AG10803 (cell line): ENCODE measurements around the gene ABHD2.

ENCODE experiments used
- DNase-seq: peaks from one replicate; pipeline ENCODE4 v3.0.0; 2010; ENCODE audit warnings: low read depth
- H3K4me3 ChIP-seq: 2 replicates; pipeline ENCODE4 v1.5.1; 2011; ENCODE audit warnings: mild to moderate bottlenecking, low read length, control low read depth
- TF ChIP-seq, protein P1 (sequence below): conservative IDR thresholded peaks from 2 replicates; pipeline ENCODE4 v1.5.1; 2011; ENCODE audit warnings: mild to moderate bottlenecking, low read length, control low read depth, inconsistent platforms

Gene ABHD2

DNA sequence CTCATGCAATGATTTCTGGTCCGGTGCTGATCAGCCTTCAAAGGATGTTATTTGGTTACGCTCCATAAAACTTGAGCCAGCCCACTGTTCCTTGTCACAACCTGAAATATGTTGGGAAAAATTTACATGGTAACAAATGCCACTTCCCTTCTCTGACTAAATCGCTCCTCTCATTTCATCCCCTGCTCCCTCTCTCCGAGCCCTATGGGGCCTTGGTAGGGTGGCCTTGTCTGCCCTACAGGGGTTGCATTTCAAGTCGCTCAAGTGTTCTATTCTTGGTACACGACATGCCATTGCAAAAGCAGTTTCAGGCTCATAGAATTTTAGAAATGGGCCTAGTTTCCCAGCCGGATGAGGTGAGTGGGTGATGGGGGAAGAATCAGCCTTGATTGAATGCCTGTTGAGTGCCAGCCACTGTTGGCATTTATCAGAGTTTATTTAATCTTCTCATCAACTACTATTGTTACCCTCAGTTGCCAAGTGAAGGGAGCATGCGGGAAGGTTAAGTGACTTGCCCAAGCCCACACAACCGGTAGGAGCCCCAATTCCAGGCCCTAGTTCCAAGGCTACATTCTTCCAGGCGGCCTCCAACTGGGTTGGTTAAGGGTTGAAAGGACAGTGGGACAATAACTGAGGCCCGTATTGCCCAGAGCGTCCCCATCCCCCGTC lies 961 bp upstream of the ABHD2 start:
- peak overlapping the region; percentile 43 for H3K4me3 ChIP-seq
- DNase-seq, result no peak
- TF ChIP-seq, protein P1, sequence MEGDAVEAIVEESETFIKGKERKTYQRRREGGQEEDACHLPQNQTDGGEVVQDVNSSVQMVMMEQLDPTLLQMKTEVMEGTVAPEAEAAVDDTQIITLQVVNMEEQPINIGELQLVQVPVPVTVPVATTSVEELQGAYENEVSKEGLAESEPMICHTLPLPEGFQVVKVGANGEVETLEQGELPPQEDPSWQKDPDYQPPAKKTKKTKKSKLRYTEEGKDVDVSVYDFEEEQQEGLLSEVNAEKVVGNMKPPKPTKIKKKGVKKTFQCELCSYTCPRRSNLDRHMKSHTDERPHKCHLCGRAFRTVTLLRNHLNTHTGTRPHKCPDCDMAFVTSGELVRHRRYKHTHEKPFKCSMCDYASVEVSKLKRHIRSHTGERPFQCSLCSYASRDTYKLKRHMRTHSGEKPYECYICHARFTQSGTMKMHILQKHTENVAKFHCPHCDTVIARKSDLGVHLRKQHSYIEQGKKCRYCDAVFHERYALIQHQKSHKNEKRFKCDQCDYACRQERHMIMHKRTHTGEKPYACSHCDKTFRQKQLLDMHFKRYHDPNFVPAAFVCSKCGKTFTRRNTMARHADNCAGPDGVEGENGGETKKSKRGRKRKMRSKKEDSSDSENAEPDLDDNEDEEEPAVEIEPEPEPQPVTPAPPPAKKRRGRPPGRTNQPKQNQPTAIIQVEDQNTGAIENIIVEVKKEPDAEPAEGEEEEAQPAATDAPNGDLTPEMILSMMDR, result no peak

GRCh38 chr15:89088605-89089315 lies 504 bp downstream of the ABHD2 start:
- DNase-seq, result no peak

DNA sequence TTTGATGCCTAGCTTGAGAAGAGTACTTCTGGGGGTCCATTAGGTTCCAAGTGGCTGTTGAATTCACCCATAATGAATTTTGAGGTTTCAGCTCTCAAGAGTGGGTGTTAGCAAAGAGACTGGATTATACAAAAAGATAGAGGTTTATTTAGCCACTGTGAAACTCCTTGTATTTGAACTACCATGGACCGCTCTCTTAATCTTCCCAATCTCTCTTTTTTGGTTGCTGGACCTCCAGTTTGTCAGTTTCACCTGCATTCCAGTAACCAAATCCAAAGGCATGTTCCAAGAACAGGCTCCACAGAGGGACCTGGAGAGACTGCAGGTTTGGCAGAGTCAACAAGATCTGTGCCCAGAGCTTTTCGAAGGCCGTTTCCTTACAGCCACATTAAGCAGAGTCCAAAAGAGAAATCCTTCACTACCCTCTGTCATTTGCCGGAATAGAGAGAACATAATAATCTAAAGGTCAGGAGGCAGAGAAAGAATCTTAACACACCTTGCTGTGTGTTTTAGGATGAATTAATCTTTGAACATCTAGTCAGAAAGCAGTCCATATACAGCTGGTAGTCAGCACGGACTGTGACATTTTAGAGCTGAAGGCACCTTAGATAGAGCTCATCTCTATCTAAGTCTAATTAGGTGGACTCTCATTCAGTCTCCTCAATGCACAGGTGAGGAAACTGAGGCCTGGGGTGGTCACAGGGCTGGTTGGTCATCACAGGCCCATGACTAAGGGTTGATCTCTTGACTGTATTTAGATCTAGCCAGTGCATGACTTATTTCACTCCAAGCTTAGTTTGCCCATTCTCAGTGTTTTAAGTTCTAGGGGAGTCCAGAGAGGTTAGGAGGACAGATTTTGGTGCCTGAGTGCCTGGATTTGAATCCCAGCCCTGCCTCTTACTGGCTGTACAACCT lies 1.3 kb downstream of the ABHD2 start:
- TF ChIP-seq, protein P1, result no peak
- peak overlapping the region; percentile 80 for H3K4me3 ChIP-seq
- no peak for DNase-seq

More at GRCh38 chr15:89088605-89089315, 504 bp downstream of the ABHD2 start:
- peak overlapping the region; percentile 80 for H3K4me3 ChIP-seq
- TF ChIP-seq, protein P1, result no peak

GRCh38 chr15:89090791-89091626 lies 2.8 kb downstream of the ABHD2 start:
- peak overlapping the region; percentile 18 for H3K4me3 ChIP-seq
- TF ChIP-seq, protein P1, result peak; percentile 25; the same call in 1 of the 2 replicates
- peak; percentile 72 for DNase-seq

DNA sequence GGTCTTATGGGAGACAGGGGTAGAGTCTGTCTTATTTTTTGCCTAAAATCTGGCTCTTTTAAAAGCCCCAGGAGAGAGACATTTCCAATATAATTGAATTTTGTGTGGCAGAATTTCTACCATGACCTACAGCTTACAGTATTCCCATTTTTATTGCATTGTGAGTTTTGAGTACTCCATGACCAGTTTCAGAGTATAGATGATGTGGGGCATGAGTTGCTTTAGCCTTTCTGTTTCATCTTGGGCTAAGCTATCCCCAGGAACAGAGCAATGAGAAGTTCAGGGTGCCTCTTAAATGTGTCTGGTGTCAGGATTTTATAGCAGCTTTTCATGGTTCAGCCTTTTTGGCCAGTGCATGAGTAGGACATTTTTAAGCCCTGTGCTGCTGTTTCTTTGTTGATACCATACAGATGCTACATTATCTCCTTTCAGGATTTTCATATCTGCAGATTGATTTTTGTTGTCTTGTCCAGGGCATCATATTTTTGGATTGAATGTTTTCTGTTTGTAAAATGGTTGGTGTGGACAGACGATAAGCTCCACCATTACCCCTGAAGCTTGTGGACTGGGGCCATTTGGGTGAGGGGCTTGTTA lies 3.5 kb downstream of the ABHD2 start:
- DNase-seq, result no peak
- TF ChIP-seq, protein P1, result no peak
- no peak overlapping the region for H3K4me3 ChIP-seq

- H3K4me3 ChIP-seq, result no peak overlapping the region
- DNase-seq, result no peak
- TF ChIP-seq, protein P1, result no peak
Measured at GRCh38 chr15:89093509-89093908, 5.3 kb downstream of the ABHD2 start.
